GM18502 (cell line): ENCODE measurements around the gene PNMA6F.
"Not testable (repeated sequence)": the region's sequence is repeated elsewhere in the genome, so short reads cannot be mapped to it uniquely, and the experiment has no call there.

ENCODE experiments used
- ATAC-seq: cut with Tn5 transposase; IDR thresholded peaks from one replicate; pipeline ENCODE4 v1.9.1; 2021; ENCODE audit warnings: mild to moderate bottlenecking; ENCODE audit not compliant: unreplicated experiment, poor library complexity

The PNMA6F gene

GRCh38 chrX:153304988-153305736 is 16.4 kb downstream of the PNMA6F start:
- ATAC-seq = no peak

GRCh38 chrX:153303276-153304262 is 18.0 kb downstream of the PNMA6F start:
- ATAC-seq = no peak

- ATAC-seq = no peak
Observed at GRCh38 chrX:153302796-153303195, 18.8 kb downstream of the PNMA6F start.

GRCh38 chrX:153301746-153302145 is 19.8 kb downstream of the PNMA6F start:
- no peak for ATAC-seq

GRCh38 chrX:153299855-153300254 is 21.7 kb downstream of the PNMA6F start:
- no peak for ATAC-seq

- no peak for ATAC-seq
Observed at GRCh38 chrX:153297376-153297775, 24.2 kb downstream of the PNMA6F start.

- peak; percentile 43 for ATAC-seq
Observed at GRCh38 chrX:153293485-153294071, 28.0 kb downstream of the PNMA6F start.

- not testable (repeated sequence) for ATAC-seq
Observed at GRCh38 chrX:153288807-153289206, 32.8 kb downstream of the PNMA6F start.

GRCh38 chrX:153285678-153286077 is 35.9 kb downstream of the PNMA6F start:
- ATAC-seq = not testable (repeated sequence)

GRCh38 chrX:153283982-153284381 is 37.6 kb downstream of the PNMA6F start:
- not testable (repeated sequence) for ATAC-seq

GRCh38 chrX:153281784-153282183 is 39.8 kb downstream of the PNMA6F start:
- not testable (repeated sequence) for ATAC-seq

- not testable (repeated sequence) for ATAC-seq
Observed at GRCh38 chrX:153279304-153279703, 42.3 kb downstream of the PNMA6F start.

- not testable (repeated sequence) for ATAC-seq
Observed at GRCh38 chrX:153276049-153276448, 45.5 kb downstream of the PNMA6F start.

- not testable (repeated sequence) for ATAC-seq
Observed at GRCh38 chrX:153275418-153275817, 46.1 kb downstream of the PNMA6F start.

- ATAC-seq = not testable (repeated sequence)
Observed at GRCh38 chrX:153272584-153272983, 49.0 kb downstream of the PNMA6F start.

GRCh38 chrX:153272070-153272469 is 49.5 kb downstream of the PNMA6F start:
- not testable (repeated sequence) for ATAC-seq
